GM12878 (cell line): ENCODE measurements around the gene PTPN22. TPM values are rescaled to one million over a fixed set of nuclear protein-coding genes. Genes with fewer than 3 reads are reported as not detected.

Source experiments
- CEBPB ChIP-seq, 2 experiments: fragments of 150-350 bp in 1 of 2; IDR thresholded peaks; 2 replicates each; pipeline ENCODE4 v1.6.1; 2012 to 2014; ENCODE audit warnings: low read depth in 2 of 2, low read length in 2 of 2, borderline replicate concordance in 1 of 2, inconsistent platforms in 1 of 2
- CHD4 ChIP-seq: fragments of 200-600 bp; sonication (generic); IDR thresholded peaks from 2 replicates; pipeline ENCODE4 v1.6.1; 2016; ENCODE audit warnings: mild to moderate bottlenecking
- EED ChIP-seq: sonication (generic); IDR thresholded peaks from 2 replicates; pipeline ENCODE4 v1.6.1; 2016; ENCODE audit warnings: antibody characterized with exemption, low read depth
- ETV6 ChIP-seq, 2 experiments: fragments of 450-650 bp in 1 of 2; IDR thresholded peaks in 1 of 2; conservative IDR thresholded peaks in 1 of 2; 2 replicates each; pipeline ENCODE4 v1.6.1; 2014; ENCODE audit warnings: antibody characterized with exemption in 1 of 2, borderline replicate concordance in 1 of 2, low read depth in 1 of 2, mild to moderate bottlenecking in 1 of 2, moderate library complexity in 1 of 2
- HCFC1 ChIP-seq: fragments of 150-350 bp; IDR thresholded peaks from 2 replicates; pipeline ENCODE4 v1.6.1; 2014; ENCODE audit warnings: low read length
- IRF4 ChIP-seq: IDR thresholded peaks from 2 replicates; pipeline ENCODE4 v1.6.1; 2011; ENCODE audit warnings: low read depth, low read length
- JUNB ChIP-seq: IDR thresholded peaks from 2 replicates; pipeline ENCODE4 v1.6.1; 2016; ENCODE audit warnings: antibody characterized with exemption, mild to moderate bottlenecking
- KAT2A ChIP-seq: conservative IDR thresholded peaks from 2 replicates; pipeline ENCODE4 v1.6.1; 2011; ENCODE audit warnings: low read depth, low read length; ENCODE audit not compliant: control insufficient read depth
- POLR2A ChIP-seq: IDR thresholded peaks from 2 replicates; pipeline ENCODE4 v1.6.1; 2011; ENCODE audit warnings: low read depth, mild to moderate bottlenecking, low read length
- POU2F2 ChIP-seq: IDR thresholded peaks from 3 replicates; pipeline ENCODE4 v1.6.1; 2011; ENCODE audit warnings: low read depth, mild to moderate bottlenecking, low read length, borderline replicate concordance
- RFX5 ChIP-seq: IDR thresholded peaks from 2 replicates; pipeline ENCODE4 v1.6.1; 2011; ENCODE audit warnings: low read depth, low read length, improper control_type of control experiment
- SMARCA5 ChIP-seq: fragments of 450-650 bp; IDR thresholded peaks from 2 replicates; pipeline ENCODE4 v1.6.1; 2017; ENCODE audit warnings: mild to moderate bottlenecking
- SUPT20H ChIP-seq: IDR thresholded peaks from 2 replicates; pipeline ENCODE4 v1.6.1; 2011; ENCODE audit warnings: low read depth, mild to moderate bottlenecking, low read length, moderate library complexity, borderline replicate concordance; ENCODE audit not compliant: control insufficient read depth
- YY1 ChIP-seq: IDR thresholded peaks from 2 replicates; pipeline ENCODE4 v1.6.1; 2011; ENCODE audit warnings: low read depth, mild to moderate bottlenecking, low read length
- ZNF622 ChIP-seq: fragments of 450-650 bp; IDR thresholded peaks from 2 replicates; pipeline ENCODE4 v1.6.1; 2017; ENCODE audit warnings: mild to moderate bottlenecking, inconsistent platforms
- ZZZ3 ChIP-seq: IDR thresholded peaks from 2 replicates; pipeline ENCODE4 v1.6.1; 2011; ENCODE audit warnings: low read depth; ENCODE audit not compliant: control insufficient read depth, insufficient read length
- polyA plus RNA-seq, 11 experiments: library from polyadenylated mRNA; depleted of rRNA in 4 of 11; unstranded in 6 of 11; stranded (reverse) in 5 of 11; fragments of >200 nt; fragmentation: Nextera tagmentation in 4 of 11; fragmentation: Illumina TruSeq in 1 of 11; extraction: Ambion mirVana in 4 of 11; extraction: Trizol in 1 of 11; gene quantifications; 1 replicate in 1 of 11; 2 replicates in 10 of 11; pipeline versions ENCODE4 v1.2.1 to v1.2.3, GENCODE V29; 2011 to 2016; ENCODE audit warnings: inconsistent platforms in 2 of 11, missing spikeins in 2 of 11, low read depth in 1 of 11
- total RNA-seq, 4 experiments: library from RNA; depleted of rRNA in 3 of 4; stranded (reverse); fragments of >200 nt in 3 of 4; fragmentation: Illumina TruSeq in 1 of 4; extraction: Trizol in 1 of 4; gene quantifications; 2 replicates each; pipeline versions ENCODE4 v1.2.1 to v1.2.3, GENCODE V29; 2013 to 2021
- TF ChIP-seq, protein P1 (sequence below): fragments of 150-350 bp; IDR thresholded peaks from 2 replicates; pipeline ENCODE4 v1.6.1; 2014; ENCODE audit warnings: mild to moderate bottlenecking, low read depth, low read length
- TF ChIP-seq, protein P2 (sequence below): IDR thresholded peaks from 2 replicates; pipeline ENCODE4 v1.6.1; 2011; ENCODE audit warnings: borderline replicate concordance, low read depth, mild to moderate bottlenecking, moderate library complexity, mixed read lengths, low read length; ENCODE audit not compliant: insufficient read depth; ENCODE audit errors: extremely low read length
- TF ChIP-seq, protein P3 (sequence below): fragments of 450-650 bp; IDR thresholded peaks from 2 replicates; pipeline ENCODE4 v1.6.1; 2017; ENCODE audit warnings: mild to moderate bottlenecking, moderate library complexity
- TF ChIP-seq, protein P4 (sequence below): IDR thresholded peaks from 2 replicates; pipeline ENCODE4 v1.6.1; 2012; ENCODE audit warnings: low read depth, low read length, improper control_type of control experiment
- TF ChIP-seq, protein P5 (sequence below): fragments of 450-650 bp; formaldehyde crosslinking; IDR thresholded peaks from 2 replicates; pipeline ENCODE4 v1.4.0; 2020; ENCODE audit warnings: mild to moderate bottlenecking, moderate library complexity

The PTPN22 gene
- total and polyA plus RNA-seq, 10 of the 15 experiments (the other 5 are each of a cell fraction or from before 2014, with no cell fraction given), result 22.8 to 65.1 (median 44.9) TPM

DNA sequence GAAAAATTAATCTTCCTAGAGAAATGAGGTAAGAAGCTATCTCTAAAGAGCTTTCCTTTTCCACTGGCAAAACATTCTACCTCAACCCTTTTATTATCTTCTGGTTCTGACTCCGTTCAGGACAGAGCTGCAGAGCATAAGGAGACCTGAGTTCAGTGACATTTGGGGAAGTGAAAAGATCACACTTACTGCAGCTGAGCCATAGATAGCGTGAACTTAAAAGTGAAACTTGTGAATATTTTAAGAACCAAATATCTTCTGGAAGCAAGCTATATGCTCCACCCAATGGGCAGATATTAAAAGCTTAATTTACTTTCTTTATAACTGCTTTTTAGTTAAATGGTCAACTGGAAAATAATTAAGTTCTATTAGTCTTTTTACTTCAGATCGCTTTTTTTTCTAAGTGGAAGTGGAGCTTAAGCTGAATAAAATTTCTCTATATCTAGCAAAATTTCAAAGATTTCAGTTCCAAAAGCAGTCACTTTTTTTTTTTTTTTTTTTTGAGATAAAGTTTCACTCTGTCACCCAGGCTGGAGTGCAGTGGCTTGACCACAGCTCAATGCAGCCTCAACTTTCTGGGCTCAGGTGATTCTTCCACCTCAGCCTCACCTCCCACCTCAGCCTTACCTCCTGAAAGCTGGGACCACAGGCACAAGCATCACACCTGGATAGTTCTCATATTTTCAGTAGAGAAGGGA is 11.9 kb downstream of the PTPN22 start (continued):
- TF ChIP-seq, protein P1, sequence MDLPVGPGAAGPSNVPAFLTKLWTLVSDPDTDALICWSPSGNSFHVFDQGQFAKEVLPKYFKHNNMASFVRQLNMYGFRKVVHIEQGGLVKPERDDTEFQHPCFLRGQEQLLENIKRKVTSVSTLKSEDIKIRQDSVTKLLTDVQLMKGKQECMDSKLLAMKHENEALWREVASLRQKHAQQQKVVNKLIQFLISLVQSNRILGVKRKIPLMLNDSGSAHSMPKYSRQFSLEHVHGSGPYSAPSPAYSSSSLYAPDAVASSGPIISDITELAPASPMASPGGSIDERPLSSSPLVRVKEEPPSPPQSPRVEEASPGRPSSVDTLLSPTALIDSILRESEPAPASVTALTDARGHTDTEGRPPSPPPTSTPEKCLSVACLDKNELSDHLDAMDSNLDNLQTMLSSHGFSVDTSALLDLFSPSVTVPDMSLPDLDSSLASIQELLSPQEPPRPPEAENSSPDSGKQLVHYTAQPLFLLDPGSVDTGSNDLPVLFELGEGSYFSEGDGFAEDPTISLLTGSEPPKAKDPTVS, result no peak
- TF ChIP-seq, protein P2, sequence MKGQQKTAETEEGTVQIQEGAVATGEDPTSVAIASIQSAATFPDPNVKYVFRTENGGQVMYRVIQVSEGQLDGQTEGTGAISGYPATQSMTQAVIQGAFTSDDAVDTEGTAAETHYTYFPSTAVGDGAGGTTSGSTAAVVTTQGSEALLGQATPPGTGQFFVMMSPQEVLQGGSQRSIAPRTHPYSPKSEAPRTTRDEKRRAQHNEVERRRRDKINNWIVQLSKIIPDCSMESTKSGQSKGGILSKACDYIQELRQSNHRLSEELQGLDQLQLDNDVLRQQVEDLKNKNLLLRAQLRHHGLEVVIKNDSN, result no peak
- no peak for TF ChIP-seq ETV6 (conservative IDR thresholded peaks at IDR 0.05 in 1 of 2, IDR thresholded peaks at IDR 0.05 in 1 of 2; ENCODE audit: borderline replicate concordance in 1 of 2, low read depth in 1 of 2)
- TF ChIP-seq HCFC1, result no peak
- TF ChIP-seq, protein P3, sequence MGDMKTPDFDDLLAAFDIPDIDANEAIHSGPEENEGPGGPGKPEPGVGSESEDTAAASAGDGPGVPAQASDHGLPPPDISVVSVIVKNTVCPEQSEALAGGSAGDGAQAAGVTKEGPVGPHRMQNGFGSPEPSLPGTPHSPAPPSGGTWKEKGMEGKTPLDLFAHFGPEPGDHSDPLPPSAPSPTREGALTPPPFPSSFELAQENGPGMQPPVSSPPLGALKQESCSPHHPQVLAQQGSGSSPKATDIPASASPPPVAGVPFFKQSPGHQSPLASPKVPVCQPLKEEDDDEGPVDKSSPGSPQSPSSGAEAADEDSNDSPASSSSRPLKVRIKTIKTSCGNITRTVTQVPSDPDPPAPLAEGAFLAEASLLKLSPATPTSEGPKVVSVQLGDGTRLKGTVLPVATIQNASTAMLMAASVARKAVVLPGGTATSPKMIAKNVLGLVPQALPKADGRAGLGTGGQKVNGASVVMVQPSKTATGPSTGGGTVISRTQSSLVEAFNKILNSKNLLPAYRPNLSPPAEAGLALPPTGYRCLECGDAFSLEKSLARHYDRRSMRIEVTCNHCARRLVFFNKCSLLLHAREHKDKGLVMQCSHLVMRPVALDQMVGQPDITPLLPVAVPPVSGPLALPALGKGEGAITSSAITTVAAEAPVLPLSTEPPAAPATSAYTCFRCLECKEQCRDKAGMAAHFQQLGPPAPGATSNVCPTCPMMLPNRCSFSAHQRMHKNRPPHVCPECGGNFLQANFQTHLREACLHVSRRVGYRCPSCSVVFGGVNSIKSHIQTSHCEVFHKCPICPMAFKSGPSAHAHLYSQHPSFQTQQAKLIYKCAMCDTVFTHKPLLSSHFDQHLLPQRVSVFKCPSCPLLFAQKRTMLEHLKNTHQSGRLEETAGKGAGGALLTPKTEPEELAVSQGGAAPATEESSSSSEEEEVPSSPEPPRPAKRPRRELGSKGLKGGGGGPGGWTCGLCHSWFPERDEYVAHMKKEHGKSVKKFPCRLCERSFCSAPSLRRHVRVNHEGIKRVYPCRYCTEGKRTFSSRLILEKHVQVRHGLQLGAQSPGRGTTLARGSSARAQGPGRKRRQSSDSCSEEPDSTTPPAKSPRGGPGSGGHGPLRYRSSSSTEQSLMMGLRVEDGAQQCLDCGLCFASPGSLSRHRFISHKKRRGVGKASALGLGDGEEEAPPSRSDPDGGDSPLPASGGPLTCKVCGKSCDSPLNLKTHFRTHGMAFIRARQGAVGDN, result no peak
- TF ChIP-seq, protein P4, sequence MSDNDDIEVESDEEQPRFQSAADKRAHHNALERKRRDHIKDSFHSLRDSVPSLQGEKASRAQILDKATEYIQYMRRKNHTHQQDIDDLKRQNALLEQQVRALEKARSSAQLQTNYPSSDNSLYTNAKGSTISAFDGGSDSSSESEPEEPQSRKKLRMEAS, result no peak
- TF ChIP-seq SMARCA5, result no peak
- no peak for TF ChIP-seq YY1
- no peak for TF ChIP-seq POU2F2
- TF ChIP-seq IRF4, result peak; percentile 84
- TF ChIP-seq ZNF622, result no peak
- TF ChIP-seq SUPT20H, result no peak
- TF ChIP-seq RFX5, result no peak
- no peak for TF ChIP-seq CEBPB (IDR thresholded peaks at IDR 0.05; ENCODE audit: borderline replicate concordance in 1 of 2, low read depth in 2 of 2, low read length in 2 of 2)
- no peak for TF ChIP-seq ZZZ3
- TF ChIP-seq JUNB, result peak; percentile 59
- no peak for TF ChIP-seq CHD4
- TF ChIP-seq EED, result peak; percentile 83
- TF ChIP-seq, protein P5, sequence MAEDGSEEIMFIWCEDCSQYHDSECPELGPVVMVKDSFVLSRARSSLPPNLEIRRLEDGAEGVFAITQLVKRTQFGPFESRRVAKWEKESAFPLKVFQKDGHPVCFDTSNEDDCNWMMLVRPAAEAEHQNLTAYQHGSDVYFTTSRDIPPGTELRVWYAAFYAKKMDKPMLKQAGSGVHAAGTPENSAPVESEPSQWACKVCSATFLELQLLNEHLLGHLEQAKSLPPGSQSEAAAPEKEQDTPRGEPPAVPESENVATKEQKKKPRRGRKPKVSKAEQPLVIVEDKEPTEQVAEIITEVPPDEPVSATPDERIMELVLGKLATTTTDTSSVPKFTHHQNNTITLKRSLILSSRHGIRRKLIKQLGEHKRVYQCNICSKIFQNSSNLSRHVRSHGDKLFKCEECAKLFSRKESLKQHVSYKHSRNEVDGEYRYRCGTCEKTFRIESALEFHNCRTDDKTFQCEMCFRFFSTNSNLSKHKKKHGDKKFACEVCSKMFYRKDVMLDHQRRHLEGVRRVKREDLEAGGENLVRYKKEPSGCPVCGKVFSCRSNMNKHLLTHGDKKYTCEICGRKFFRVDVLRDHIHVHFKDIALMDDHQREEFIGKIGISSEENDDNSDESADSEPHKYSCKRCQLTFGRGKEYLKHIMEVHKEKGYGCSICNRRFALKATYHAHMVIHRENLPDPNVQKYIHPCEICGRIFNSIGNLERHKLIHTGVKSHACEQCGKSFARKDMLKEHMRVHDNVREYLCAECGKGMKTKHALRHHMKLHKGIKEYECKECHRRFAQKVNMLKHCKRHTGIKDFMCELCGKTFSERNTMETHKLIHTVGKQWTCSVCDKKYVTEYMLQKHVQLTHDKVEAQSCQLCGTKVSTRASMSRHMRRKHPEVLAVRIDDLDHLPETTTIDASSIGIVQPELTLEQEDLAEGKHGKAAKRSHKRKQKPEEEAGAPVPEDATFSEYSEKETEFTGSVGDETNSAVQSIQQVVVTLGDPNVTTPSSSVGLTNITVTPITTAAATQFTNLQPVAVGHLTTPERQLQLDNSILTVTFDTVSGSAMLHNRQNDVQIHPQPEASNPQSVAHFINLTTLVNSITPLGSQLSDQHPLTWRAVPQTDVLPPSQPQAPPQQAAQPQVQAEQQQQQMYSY (CRISPR knock-in tag), result no peak
- no peak for TF ChIP-seq POLR2A
- TF ChIP-seq KAT2A, result no peak
